COLO668 (cell line): ENCODE data around the gene IGFALS.

Experiments
- DNase-seq: peaks from one replicate; lab custom pipeline; 2025; ENCODE audit not compliant: unreplicated experiment; lab: John Stamatoyannopoulos, UW

Gene IGFALS

GRCh38 chr16:1745900-1746692 is 47.4 kb downstream of the IGFALS start:
- DNase-seq = no peak

DNA sequence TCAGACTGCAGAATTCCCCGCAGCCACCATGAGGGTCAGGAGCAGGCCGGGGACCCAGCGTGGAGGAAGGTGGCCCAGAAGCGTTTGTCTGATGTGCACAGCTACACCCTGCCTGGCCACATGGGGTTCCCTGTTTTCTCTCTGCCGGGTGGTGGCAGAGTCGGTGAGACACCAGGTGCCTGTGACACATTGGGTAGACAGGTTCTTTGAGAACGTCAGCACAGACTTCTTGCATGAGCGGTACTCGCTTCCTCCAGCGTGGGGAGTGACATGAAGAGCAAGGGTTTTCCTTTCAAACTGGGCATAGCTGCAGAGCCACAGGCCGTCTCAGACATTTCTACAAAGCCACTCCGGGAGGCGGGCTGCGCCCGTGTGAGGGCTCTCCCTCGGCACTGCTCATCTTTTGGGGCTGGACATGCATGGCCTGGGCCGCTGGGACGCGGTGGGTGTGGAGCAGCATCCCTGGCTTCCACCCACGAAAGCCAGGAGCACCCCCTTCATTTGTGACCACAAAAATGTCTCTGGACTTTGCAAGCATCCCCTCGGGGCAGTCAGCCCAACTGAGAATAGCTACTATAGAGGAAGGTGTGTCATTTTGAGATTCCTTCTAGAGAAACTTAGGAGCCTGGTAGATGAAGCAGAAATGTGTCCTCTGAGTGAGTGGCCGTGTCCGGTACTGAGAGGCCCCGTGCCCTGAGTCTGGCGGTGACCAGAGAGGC is 48.2 kb downstream of the IGFALS start:
- DNase-seq = no peak

GRCh38 chr16:1744338-1744840 is 49.1 kb downstream of the IGFALS start:
- DNase-seq = no peak

DNA sequence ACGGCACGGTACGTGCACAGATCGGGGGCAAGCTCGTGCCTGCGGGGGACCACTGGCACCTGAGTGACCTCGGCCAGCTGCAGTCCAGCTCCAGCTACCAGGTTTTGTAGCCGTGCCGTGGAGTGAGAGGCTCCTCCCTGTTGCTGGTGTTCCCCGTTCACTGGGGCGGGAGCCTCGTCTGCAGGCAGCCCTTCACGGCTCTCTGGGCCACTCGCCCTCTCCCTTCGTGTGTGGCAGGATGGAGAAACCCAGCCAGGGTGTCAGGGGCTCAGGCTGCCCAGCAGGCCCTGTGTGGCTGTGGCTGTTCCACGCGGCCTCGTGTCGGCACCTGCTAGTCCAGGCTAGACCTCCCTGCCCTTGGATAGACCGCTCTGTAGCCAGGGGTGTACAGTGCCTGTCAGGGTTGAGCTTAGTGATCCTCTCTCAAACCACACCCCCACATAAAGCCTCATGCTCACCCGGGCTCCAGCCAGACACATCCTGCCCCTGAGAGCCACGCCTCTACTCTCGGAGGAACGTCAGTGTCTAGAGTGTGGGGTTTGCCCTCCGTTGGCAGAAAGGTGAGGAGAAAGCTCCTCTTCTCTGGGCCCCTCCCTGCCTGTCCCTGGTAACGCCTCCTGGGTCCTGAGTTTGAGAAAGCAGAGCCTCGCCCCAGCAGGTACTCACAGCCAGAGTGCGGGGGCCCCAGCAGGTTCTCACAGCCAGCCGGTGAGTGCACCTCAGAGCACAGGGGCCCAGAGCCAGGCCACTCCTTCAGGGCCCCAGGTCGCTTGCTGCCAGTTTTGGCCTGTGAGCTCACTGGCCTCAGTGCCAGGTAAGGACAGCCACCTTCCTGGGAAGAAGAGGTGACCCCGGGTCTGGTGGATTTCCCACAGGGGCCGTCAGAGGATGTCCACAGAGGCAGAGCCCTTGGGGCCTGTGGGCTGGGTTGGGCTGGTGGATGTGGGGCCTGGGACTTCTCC is 49.8 kb downstream of the IGFALS start:
- DNase-seq = no peak

- no peak for DNase-seq
These were observed 51.8 kb downstream of the IGFALS start for GRCh38 chr16:1741553-1742165.

- DNase-seq = no peak
These were observed 52.6 kb downstream of the IGFALS start for GRCh38 chr16:1740781-1741490.
